Esophagus (tissue), 2 donors: Measurements from ENCODE around the gene ULK4. TPM values are rescaled to one million over a fixed set of nuclear protein-coding genes. Genes with fewer than 3 reads are reported as not detected.
"Not testable (repeated sequence)": the region's sequence is repeated elsewhere in the genome, so short reads cannot be mapped to it uniquely, and the experiment has no call there.

Experiments used
- H3K27ac ChIP-seq, 2 donors: one replicate each; pipeline ENCODE4 v1.5.1; 2013; ENCODE audit warnings: low read depth in 2 of 2, mild to moderate bottlenecking in 2 of 2, inconsistent platforms in 1 of 2, low read length in 1 of 2, moderate library complexity in 1 of 2
- H3K27me3 ChIP-seq, 2 donors: one replicate each; pipeline ENCODE4 v1.6.1; 2013; ENCODE audit warnings: low read length in 2 of 2, control low read depth in 1 of 2, mild to moderate bottlenecking in 1 of 2; ENCODE audit not compliant: insufficient read depth in 2 of 2, control insufficient read depth in 1 of 2
- H3K36me3 ChIP-seq, 2 donors: one replicate each; pipeline ENCODE4 v1.6.1; 2013; ENCODE audit warnings: low read length in 1 of 2; ENCODE audit not compliant: control insufficient read depth in 2 of 2, insufficient read depth in 2 of 2
- H3K4me1 ChIP-seq, 2 donors: one replicate each; pipeline ENCODE4 v1.6.1; 2013; ENCODE audit warnings: low read length in 1 of 2; ENCODE audit not compliant: control insufficient read depth in 2 of 2, insufficient read depth in 2 of 2
- H3K4me3 ChIP-seq, 2 donors: one replicate each; pipeline ENCODE4 v1.5.1; 2013; ENCODE audit warnings: low read length in 2 of 2, mild to moderate bottlenecking in 2 of 2, low read depth in 1 of 2, moderate library complexity in 1 of 2
- H3K9me3 ChIP-seq, 2 donors: one replicate each; pipeline ENCODE4 v1.6.1; 2013; ENCODE audit warnings: mild to moderate bottlenecking in 2 of 2, low read depth in 1 of 2, low read length in 1 of 2, moderate library complexity in 1 of 2; ENCODE audit not compliant: control insufficient read depth in 2 of 2, insufficient read depth in 1 of 2
- WGBS, 2 donors: extraction: QIAGEN DNeasy Blood & Tissue Kit; methylation state at CpG; one replicate each; pipeline ENCODE4 v1.1.7; 2013; 5-methylcytosine and 5-hydroxymethylcytosine counted together
- polyA plus RNA-seq, 2 donors: library from polyadenylated mRNA; stranded (reverse); fragments of 200-250 nt; gene quantifications; one replicate each; pipeline ENCODE4 v1.2.3, GENCODE V29; 2013
- donor health status: healthy with polysubstance abuse.
- donor health status: Bipolar disorder and iron deficiency.

ULK4 gene
- polyA plus RNA-seq, 2 donors = 1.1 to 1.3 TPM

- no peaks in the 10 kb centered on the region for H3K27me3 ChIP-seq
- no peak overlapping the region for H3K27ac ChIP-seq
- H3K36me3 ChIP-seq = no peaks in the 10 kb centered on the region
- no peak overlapping the region for H3K4me3 ChIP-seq
- no peaks in the 10 kb centered on the region for H3K9me3 ChIP-seq
- WGBS, 2 donors = 82 to 89% methylated on average over 6 of the region's 6 CpGs
- no peaks in the 10 kb centered on the region for H3K4me1 ChIP-seq
Observed at GRCh38 chr3:41286305-41286704, 675.6 kb downstream of the ULK4 start.

GRCh38 chr3:41284934-41285333 lies 677.0 kb downstream of the ULK4 start:
- H3K4me1 ChIP-seq, H3K27ac ChIP-seq, H3K4me3 ChIP-seq, H3K9me3 ChIP-seq, H3K27me3 ChIP-seq, H3K36me3 ChIP-seq: not testable (repeated sequence)
- 84 to 87% methylated on average over 3 of the region's 3 CpGs for WGBS, 2 donors

- 74 to 78% methylated on average over 16 of the region's 16 CpGs for WGBS, 2 donors
- Histone ChIP-seq H3K27ac (no peak overlapping the region), H3K27me3 (no peaks in the 10 kb centered on the region), H3K4me1 (no peaks in the 10 kb centered on the region), H3K9me3 (no peaks in the 10 kb centered on the region), H3K36me3 (no peaks in the 10 kb centered on the region), H3K4me3 (no peak overlapping the region)
Observed at GRCh38 chr3:41277790-41278465, 684.0 kb downstream of the ULK4 start.

GRCh38 chr3:41276191-41276590 lies 685.7 kb downstream of the ULK4 start:
- H3K27ac ChIP-seq = no peak overlapping the region

DNA sequence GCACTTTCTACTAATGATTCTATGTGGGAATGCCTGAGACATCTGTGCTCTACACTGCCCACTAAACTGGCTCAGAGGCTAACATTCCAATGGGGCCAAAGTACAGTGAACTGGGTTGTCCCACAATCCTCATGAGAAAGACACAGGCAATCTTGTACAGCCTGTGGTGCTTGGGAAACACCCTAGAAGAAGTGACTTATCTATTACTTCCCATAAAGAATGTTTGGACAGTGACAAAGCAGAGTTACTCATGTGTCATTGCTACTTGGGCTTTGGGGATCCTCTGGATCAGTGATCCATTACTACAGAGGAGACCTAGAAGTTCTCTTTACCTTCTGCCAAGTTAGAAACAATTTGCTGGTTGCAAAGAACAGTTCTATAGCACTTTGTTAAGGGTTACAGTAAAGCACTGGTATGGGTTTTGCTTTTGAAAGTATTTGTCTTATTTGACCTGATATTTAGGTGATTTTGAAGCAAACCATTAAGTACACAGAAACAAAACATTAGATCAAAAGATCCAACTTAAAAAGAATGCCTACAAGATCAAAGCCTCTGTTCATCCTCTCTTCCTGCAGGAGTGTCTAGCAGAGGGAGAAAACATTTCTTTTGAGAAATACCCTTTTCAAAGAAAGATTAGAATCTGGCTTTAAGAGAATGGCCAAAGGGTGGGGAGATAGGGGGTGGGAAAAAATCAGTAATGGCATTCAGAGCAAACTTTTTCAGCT lies 686.8 kb downstream of the ULK4 start:
- Histone ChIP-seq H3K4me1 (no peaks in the 10 kb centered on the region), H3K36me3 (no peaks in the 10 kb centered on the region), H3K27me3 (no peaks in the 10 kb centered on the region), H3K4me3 (no peak overlapping the region), H3K27ac (no peak overlapping the region), H3K9me3 (no peaks in the 10 kb centered on the region)

More at GRCh38 chr3:41276191-41276590, 685.7 kb downstream of the ULK4 start:
- WGBS, 2 donors = 62 to 84% methylated on average over 4 of the region's 4 CpGs
- no peaks in the 10 kb centered on the region for H3K9me3 ChIP-seq
- no peaks in the 10 kb centered on the region for H3K36me3 ChIP-seq
- H3K4me3 ChIP-seq = no peak overlapping the region
- no peaks in the 10 kb centered on the region for H3K27me3 ChIP-seq
- H3K4me1 ChIP-seq = no peaks in the 10 kb centered on the region

- Histone ChIP-seq H3K9me3 (no peaks in the 10 kb centered on the region), H3K4me3 (no peak overlapping the region), H3K4me1 (no peaks in the 10 kb centered on the region), H3K36me3 (no peaks in the 10 kb centered on the region), H3K27me3 (no peaks in the 10 kb centered on the region), H3K27ac (no peak overlapping the region)
- 92 to 98% methylated on average over 1 of the region's 1 CpG for WGBS, 2 donors
Observed at GRCh38 chr3:41272667-41273066, 689.2 kb downstream of the ULK4 start.

- Histone ChIP-seq H3K4me3 (no peak overlapping the region), H3K4me1 (peaks cover 0 to 2% of the 10 kb centered on the region in 2 donors), H3K9me3 (no peaks in the 10 kb centered on the region), H3K27ac (no peak overlapping the region), H3K36me3 (no peaks in the 10 kb centered on the region), H3K27me3 (no peaks in the 10 kb centered on the region)
- 82 to 86% methylated on average over 8 of the region's 8 CpGs for WGBS, 2 donors
Observed at GRCh38 chr3:41267975-41268640, 693.8 kb downstream of the ULK4 start.

DNA sequence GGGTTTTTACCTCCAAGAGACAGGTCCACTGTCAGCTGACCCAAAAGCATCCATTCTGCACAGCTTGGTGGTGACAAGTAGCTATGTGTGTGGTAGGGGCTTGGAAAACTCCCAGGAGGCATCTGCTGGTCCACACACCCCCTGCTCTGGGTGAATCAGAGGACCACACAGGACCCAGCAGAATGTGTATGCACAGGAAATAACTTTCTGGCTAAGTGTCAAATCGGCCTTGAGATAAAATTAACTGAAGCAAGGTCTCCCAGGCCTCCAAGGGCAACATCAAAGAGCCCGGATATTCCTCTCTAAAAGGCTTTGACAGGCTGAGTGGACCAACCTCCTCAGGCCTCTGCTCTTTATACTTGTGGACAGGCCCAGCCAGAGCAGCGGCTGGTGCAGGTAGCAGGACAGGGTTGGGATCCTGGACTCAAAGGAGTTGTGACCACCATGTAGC lies 696.1 kb downstream of the ULK4 start:
- no peaks in the 10 kb centered on the region for H3K9me3 ChIP-seq
- no peak overlapping the region for H3K27ac ChIP-seq
- H3K36me3 ChIP-seq = no peaks in the 10 kb centered on the region
- H3K27me3 ChIP-seq = no peaks in the 10 kb centered on the region
- WGBS, 2 donors = 53 to 66% methylated on average over 3 of the region's 3 CpGs
- H3K4me1 ChIP-seq = peaks cover 0 to 2% of the 10 kb centered on the region in 2 donors
- H3K4me3 ChIP-seq = no peak overlapping the region

- Histone ChIP-seq H3K27me3 (no peaks in the 10 kb centered on the region), H3K36me3 (no peaks in the 10 kb centered on the region), H3K4me1 (peaks cover 0 to 2% of the 10 kb centered on the region in 2 donors), H3K9me3 (no peaks in the 10 kb centered on the region), H3K4me3 (no peak overlapping the region), H3K27ac (no peak overlapping the region)
- WGBS, 2 donors = 81 to 89% methylated on average over 11 of the region's 11 CpGs
Observed at GRCh38 chr3:41265011-41265545, 696.8 kb downstream of the ULK4 start.
